ENCODE results near the gene ASB15.

Gene ASB15

DNA sequence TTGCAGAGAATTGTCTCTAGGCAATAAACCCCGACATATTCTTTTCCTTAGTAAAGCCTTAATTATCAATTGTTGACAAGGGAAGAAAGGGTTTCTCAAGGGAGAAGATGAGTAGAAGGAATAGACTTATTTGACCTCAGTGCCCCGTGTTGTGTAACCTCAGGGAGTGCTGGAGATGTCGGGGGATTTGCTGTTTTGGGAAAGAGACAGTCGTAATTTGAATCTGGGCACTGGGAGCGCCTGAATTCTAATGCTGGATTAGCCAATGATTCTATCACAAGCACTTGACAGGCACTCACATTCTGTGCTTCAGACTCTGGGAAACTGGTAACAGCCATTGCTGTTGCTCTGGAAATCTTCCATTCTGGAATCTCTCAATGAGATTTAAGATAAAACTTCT, 40.3 kb downstream of the ASB15 start:
- Mint-ChIP-seq H3K9me3 (no peaks in the 10 kb centered on the region), H3K4me1 (no peaks in the 10 kb centered on the region), H3K27ac (no peak overlapping the region), H3K36me3 (no peaks in the 10 kb centered on the region), H3K4me3 (no peak overlapping the region)
- DNase-seq (ENCODE audit: low spot score in 2 of 2) (no peak), ATAC-seq (no peak)

DNA sequence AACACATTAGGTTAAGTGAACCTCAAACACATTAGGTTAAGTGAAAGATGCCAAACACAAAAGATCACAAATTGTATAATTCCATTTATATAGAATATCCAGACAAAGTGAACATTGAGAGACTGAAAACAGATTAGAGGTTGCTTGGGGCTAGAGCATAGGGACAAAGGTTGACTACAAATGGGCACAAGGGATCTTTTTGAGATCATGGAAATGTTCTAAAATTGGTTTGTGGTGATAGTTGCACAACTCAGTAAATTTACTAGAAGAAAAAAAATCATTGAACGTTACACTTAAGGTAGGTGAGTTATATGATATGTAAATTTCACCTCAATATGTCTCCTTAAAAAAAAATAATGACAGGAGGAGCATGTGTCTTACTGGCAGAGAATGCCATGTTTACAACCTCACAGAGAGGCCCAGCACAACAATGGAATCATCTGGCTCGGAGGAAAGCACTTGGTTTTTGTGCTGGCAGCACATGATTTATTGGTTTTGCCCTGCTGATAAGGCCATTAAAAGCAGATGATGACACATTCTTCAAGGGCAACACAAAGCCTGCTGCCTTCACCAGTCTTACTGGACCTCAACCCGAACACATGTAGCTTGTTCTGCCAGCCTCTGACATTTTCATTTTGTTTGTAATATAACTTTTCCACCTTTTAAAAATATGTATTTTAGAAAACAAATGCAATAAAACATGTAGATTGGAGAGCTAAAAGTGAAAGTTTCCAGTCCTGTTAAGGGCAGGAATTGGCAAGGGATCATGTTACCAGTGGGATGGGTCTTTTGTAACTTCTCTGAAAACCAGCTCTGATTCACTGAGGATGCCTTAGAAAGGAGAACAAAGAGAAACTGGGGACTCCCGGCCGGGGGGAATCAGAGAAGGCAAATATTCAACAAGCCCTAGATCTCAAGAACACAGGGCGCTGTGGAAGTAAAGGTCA, 42.1 kb downstream of the ASB15 start:
- Mint-ChIP-seq H3K27ac (no peak overlapping the region), H3K36me3 (no peaks in the 10 kb centered on the region), H3K4me1 (no peaks in the 10 kb centered on the region), H3K9me3 (no peaks in the 10 kb centered on the region), H3K4me3 (no peak overlapping the region)
- DNase-seq (ENCODE audit: low spot score in 2 of 2) (no peak), ATAC-seq (no peak)

DNA sequence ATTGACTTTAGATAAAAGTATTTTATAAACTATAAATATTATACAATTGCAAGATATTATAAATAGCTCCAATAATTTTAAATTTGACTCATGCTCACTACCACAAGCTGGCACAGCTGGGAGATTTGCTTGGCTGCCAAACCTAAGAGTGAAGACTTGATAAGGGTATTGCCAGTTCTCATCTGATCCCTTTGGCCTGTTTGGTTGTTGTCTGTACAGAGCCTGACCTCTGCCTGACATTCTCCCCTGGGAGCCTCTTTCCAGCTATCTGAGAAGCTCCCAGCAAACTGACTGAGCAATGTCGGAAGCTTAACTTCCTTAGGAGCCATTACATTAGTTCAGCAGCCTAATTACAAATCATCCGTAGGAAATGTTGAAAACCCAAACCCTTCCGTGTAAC, 43.9 kb downstream of the ASB15 start:
- DNase-seq (ENCODE audit: low spot score in 2 of 2), result no peak
- no peaks in the 10 kb centered on the region for H3K9me3 Mint-ChIP-seq
- no peak for ATAC-seq
- H3K36me3 Mint-ChIP-seq, result no peaks in the 10 kb centered on the region
- no peak overlapping the region for H3K27ac Mint-ChIP-seq
- no peak overlapping the region for H3K4me3 Mint-ChIP-seq
- no peaks in the 10 kb centered on the region for H3K4me1 Mint-ChIP-seq

DNA sequence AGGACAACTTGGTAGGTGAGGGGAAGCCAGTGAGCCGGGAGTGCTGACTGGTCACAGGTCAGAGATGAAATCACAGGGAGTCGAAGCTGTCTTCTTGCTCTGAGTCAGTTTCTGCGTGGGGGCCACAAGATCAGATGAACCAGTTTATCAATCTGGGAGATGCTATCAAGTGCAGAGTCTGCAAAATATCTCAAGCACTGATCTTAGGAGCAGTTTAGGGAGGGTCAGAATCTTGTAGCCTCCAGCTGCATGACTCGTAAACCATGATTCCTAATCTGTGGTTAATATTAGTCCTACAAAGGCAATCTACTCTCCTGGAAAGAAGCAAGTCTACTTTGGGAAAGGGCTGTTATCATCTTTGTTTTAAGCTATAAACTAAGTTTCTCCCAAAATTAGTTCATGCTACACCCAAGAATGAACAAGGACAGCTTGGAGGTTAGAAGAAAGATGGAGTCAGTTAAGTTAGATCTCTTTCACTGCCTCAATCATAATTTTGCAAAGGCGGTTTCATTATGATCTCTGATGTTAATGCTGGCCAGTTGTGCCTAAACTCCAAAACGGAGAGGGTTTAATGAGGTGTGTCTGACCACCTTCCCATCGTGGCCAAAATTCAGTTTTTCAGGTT, 45.6 kb downstream of the ASB15 start:
- Mint-ChIP-seq H3K36me3 (no peaks in the 10 kb centered on the region), H3K4me3 (no peak overlapping the region), H3K9me3 (no peaks in the 10 kb centered on the region), H3K4me1 (no peaks in the 10 kb centered on the region), H3K27ac (no peak overlapping the region)
- no peak for ATAC-seq
- no peak for DNase-seq (ENCODE audit: low spot score in 2 of 2)

DNA sequence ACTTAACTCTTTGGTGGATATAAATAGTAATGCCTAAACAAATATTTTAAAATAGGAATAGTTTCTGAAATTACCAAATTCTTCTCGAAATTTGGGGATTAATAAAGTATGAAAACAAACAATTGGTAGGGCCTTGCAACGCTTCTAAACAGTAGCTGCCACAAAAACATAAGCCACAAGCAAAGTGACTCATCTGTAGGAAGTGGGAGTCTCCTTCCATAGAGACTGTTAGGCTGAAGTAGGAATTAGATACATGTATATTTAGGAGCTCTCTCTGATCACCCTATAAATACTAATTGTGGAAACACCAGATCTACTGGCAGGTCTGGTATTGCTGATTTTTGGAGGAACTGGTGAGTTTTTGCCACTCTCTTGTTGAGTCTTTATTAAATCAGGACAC, 48.3 kb downstream of the ASB15 start:
- DNase-seq (ENCODE audit: low spot score in 2 of 2) (no peak), ATAC-seq (no peak)
- no peak overlapping the region for H3K4me3 Mint-ChIP-seq
- no peaks in the 10 kb centered on the region for H3K9me3 Mint-ChIP-seq
- no peaks in the 10 kb centered on the region for H3K36me3 Mint-ChIP-seq
- H3K27ac Mint-ChIP-seq, result no peak overlapping the region
- no peaks in the 10 kb centered on the region for H3K4me1 Mint-ChIP-seq

DNA sequence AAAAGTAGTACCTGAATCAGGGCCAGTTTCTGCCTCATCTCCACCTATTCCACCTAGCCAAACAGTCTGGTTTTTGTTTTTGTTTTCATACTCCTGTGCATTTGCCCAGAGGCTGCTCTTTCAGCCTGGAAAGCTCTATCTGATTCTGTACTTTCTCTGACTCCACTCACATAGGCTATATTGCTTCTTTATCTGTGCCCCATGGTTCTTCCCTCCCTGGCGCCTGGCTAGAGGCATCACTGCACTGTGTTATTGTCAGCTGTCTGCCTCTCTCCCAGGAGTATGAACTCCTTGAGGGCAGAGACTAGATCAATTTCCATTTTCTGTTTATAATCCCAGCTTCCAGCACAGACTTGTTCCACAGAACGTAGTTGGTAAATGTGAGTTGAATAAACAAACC, 49.0 kb downstream of the ASB15 start:
- Mint-ChIP-seq H3K4me1 (no peaks in the 10 kb centered on the region), H3K36me3 (no peaks in the 10 kb centered on the region), H3K27ac (no peak overlapping the region), H3K9me3 (no peaks in the 10 kb centered on the region), H3K4me3 (no peak overlapping the region)
- DNase-seq (ENCODE audit: low spot score in 2 of 2), result no peak
- ATAC-seq, result no peak

DNA sequence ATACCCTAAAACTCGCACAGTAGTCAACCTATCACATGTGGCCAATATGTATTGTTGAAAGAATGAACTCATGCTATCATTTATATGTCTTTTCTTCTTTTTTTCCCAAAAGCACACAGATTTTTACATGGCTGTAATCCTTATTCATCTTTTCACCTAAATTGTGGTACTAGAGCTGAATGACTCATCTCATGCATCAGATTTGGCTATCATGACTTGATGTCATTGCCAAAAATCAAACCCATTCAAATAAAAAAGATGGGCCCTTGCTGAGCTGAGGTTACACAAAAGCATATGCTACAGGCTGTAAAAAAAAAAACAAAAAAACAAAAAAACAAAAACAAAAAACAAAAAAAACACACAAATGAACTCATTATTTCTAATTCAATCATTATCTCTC, 50.8 kb downstream of the ASB15 start:
- no peaks in the 10 kb centered on the region for H3K4me1 Mint-ChIP-seq
- no peak for ATAC-seq
- H3K27ac Mint-ChIP-seq, result no peak overlapping the region
- no peaks in the 10 kb centered on the region for H3K9me3 Mint-ChIP-seq
- DNase-seq (ENCODE audit: low spot score in 2 of 2), result no peak
- no peaks in the 10 kb centered on the region for H3K36me3 Mint-ChIP-seq
- no peak overlapping the region for H3K4me3 Mint-ChIP-seq

DNA sequence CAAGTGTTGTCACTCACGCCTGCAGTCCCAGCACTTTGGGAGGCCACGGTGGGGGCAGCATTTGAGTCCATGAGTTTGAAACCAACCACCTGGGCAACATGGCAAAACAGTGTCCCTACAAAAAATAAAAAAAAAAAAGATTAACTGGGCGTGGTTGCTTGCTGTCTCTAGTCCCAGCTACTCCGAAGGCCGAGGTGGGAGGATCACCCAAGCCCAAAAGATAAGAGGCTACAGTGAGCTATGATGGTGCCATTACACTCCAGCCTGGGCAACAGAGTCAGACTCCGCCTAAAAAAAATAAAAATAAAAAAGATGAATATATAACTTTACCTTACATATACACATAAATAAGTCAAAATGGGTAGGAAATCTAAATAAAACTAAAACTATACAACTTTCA, 51.5 kb downstream of the ASB15 start:
- DNase-seq (ENCODE audit: low spot score in 2 of 2), result no peak
- no peaks in the 10 kb centered on the region for H3K36me3 Mint-ChIP-seq
- no peaks in the 10 kb centered on the region for H3K4me1 Mint-ChIP-seq
- no peak for ATAC-seq
- H3K27ac Mint-ChIP-seq, result no peak overlapping the region
- H3K9me3 Mint-ChIP-seq, result no peaks in the 10 kb centered on the region
- no peak overlapping the region for H3K4me3 Mint-ChIP-seq

DNA sequence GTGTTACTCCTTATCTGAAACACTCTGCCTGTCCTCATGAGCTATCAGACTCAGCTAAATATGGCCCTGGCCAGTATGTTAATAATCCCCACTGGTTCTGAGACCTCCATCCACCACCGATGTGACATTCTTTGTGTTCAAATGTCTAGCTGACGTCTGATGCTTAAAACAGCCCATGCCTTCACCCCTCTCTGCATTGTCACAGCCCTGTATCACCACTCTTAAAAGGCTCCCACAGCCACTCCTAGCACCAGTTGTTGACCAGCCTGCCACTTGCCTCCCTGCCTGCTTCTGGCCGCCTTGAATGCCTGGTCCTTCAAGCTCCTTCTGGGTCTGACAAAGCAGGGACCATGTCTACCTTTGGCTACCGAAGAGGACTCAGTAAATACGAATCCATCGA, 54.0 kb downstream of the ASB15 start, which contains the start of gene LMOD2:
TSS of gene LMOD2 (plus strand) at position 253 of the 400 bp plus-strand sequence. CDS start at position 351, 98 bp downstream.
- Mint-ChIP-seq H3K4me3 (no peak within 1 kb of the TSS), H3K4me1 (no peaks in the 10 kb centered on the region), H3K27ac (no peak within 1 kb of the TSS), H3K36me3 (no peaks in the 10 kb centered on the region), H3K9me3 (no peaks in the 10 kb centered on the region)
- no peak for DNase-seq (ENCODE audit: low spot score in 2 of 2)
- ATAC-seq, result no peak

DNA sequence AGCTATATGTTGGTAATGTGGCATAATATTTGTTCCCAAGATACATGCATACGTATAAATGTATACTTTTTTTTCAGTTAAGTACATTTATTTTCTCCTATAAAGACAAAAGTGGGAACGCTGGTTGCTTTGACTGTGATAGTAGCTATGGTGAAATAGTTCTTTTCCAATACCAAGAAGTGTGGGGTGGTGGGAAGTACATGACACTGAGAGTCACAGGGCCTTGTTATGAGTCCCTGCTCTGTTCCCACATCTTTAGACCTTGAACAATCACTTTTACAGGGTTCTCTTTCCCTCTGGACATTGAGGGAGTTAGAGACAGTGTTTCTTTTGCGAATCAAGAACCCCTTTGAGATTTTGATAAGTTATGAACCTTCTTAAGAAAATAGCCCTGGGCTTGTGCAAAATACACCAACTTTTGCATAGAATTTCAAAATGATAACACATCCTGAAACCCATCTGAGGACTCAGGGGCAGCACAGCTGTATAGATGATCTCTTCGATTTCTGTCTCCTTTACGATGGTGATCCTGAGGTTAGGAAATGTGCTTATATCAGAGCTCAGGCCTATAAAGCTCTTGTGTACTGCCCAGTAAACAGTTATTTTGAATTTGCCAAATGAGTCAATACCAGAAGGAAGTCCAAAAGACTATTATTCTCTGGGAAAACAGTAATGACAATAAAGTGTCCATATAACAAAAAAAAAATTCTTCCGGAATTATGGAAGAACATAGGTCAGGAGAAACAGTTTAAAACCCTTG, 55.1 kb downstream of the ASB15 start:
- H3K4me1 Mint-ChIP-seq, result no peaks in the 10 kb centered on the region
- no peaks in the 10 kb centered on the region for H3K9me3 Mint-ChIP-seq
- no peaks in the 10 kb centered on the region for H3K36me3 Mint-ChIP-seq
- no peak overlapping the region for H3K27ac Mint-ChIP-seq
- H3K4me3 Mint-ChIP-seq, result no peak overlapping the region
- DNase-seq (ENCODE audit: low spot score in 2 of 2) (no peak), ATAC-seq (no peak)

DNA sequence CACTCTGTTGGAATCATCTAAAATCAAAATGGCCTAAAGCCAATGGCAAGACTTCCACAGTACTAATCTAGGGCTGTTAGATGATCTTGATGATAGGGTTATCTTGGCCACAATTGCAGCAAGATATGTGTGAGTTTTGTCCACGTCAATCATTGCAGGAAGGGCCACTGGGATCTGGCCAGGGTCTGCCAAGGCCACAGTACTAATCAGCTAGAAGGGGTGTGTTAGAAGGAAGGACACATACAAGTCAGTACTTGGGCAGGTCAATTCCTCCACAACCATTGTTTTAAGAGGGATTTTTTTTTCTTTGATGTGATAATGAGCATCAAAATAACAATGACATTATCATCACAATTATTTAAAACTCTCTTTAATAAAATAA, 55.7 kb downstream of the ASB15 start:
- Mint-ChIP-seq H3K4me1 (no peaks in the 10 kb centered on the region), H3K36me3 (no peaks in the 10 kb centered on the region), H3K9me3 (no peaks in the 10 kb centered on the region), H3K4me3 (no peak overlapping the region), H3K27ac (no peak overlapping the region)
- DNase-seq (ENCODE audit: low spot score in 2 of 2) (no peak), ATAC-seq (no peak)

DNA sequence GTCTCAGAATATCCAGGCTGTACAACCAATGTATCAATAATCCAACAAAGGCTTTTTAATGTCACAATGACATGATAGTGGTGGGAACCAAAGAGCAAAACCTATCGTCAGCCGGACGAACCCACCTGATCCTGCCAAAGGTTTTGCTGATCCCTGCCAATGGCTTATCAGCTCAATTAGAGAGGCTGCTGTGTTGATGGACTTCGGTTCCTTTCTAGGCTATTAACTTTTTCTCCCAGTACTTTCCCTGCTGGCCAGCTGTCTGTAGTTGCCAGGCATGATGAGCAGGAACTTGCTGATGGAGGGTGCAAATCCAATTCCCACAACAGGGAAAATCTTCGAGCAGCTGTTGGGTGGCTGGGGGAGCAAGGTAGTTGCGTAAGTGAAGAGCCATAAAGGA, 56.4 kb downstream of the ASB15 start:
- H3K36me3 Mint-ChIP-seq, result no peaks in the 10 kb centered on the region

DNA sequence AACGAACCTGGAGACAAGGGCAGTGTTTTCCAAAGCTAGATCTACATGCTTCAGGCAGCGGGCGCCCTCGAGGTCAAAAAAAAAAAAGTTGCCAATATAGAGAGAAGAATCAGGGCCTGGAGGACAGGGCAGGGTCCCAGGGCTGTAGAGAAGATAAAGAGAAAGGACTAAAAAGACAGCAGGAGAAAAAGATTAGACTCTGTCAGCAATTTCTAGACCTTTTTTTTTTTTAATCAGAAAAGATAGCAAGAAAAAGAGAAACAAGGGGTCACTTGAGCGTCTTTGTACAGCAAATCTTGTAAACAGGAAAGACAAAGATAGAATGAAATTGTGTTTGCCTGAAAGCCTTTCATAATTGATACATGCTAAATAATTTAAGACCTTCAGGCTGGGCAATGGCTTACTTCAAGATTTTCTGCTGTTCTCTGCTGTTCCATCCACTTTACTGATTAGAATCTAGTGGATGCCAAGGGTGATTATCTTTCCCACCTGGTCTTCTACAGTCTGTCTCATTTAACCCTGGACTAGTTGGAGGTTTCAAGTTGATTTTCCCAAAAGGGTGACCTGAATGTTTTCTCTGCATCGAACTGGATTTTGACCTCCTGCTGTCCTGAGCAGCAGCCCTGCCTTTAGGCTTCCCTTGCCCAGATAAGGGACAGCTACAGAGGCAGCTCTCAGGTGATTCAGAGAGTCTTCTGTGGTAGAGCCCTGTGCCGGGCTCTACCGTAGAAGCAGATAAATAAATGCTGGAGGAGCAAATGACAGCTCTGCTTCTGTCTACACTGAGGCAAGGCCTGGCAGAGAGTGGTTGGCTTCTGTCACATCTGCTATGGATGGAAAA, 59.1 kb downstream of the ASB15 start:
- ATAC-seq (no peak), DNase-seq (ENCODE audit: low spot score in 2 of 2) (no peak)
- H3K4me3 Mint-ChIP-seq, result no peak overlapping the region
- H3K4me1 Mint-ChIP-seq, result no peaks in the 10 kb centered on the region
- H3K36me3 Mint-ChIP-seq, result no peaks in the 10 kb centered on the region
- H3K9me3 Mint-ChIP-seq, result no peaks in the 10 kb centered on the region
- H3K27ac Mint-ChIP-seq, result no peak overlapping the region

More for the DNA sequence above, 56.4 kb downstream of the ASB15 start:
- Mint-ChIP-seq H3K4me1 (no peaks in the 10 kb centered on the region), H3K27ac (no peak overlapping the region), H3K9me3 (no peaks in the 10 kb centered on the region), H3K4me3 (no peak overlapping the region)
- ATAC-seq, result no peak
- DNase-seq (ENCODE audit: low spot score in 2 of 2), result no peak

DNA sequence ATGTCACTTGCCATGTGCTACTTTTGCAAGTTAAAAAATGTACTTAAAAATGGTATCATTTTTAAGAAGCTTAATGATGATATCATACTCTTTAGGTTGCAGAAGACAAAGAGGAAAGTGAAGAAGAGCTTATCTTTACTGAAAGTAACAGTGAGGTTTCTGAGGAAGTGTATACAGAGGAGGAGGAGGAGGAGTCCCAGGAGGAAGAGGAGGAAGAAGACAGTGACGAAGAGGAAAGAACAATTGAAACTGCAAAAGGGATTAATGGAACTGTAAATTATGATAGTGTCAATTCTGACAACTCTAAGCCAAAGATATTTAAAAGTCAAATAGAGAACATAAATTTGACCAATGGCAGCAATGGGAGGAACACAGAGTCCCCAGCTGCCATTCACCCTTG, 60.1 kb downstream of the ASB15 start:
- no peak overlapping the region for H3K4me3 Mint-ChIP-seq
- no peak for DNase-seq (ENCODE audit: low spot score in 2 of 2)
- no peak for ATAC-seq

DNA sequence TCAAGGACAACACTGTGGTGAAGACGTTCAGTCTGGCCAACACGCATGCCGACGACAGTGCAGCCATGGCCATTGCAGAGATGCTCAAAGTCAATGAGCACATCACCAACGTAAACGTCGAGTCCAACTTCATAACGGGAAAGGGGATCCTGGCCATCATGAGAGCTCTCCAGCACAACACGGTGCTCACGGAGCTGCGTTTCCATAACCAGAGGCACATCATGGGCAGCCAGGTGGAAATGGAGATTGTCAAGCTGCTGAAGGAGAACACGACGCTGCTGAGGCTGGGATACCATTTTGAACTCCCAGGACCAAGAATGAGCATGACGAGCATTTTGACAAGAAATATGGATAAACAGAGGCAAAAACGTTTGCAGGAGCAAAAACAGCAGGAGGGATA, 60.7 kb downstream of the ASB15 start:
- H3K9me3 Mint-ChIP-seq, result no peaks in the 10 kb centered on the region
- no peak for DNase-seq (ENCODE audit: low spot score in 2 of 2)
- H3K4me1 Mint-ChIP-seq, result no peaks in the 10 kb centered on the region
- H3K27ac Mint-ChIP-seq, result no peak overlapping the region
- H3K36me3 Mint-ChIP-seq, result no peaks in the 10 kb centered on the region
- no peak for ATAC-seq
- no peak overlapping the region for H3K4me3 Mint-ChIP-seq

More for the DNA sequence above, 60.1 kb downstream of the ASB15 start:
- H3K36me3 Mint-ChIP-seq, result no peaks in the 10 kb centered on the region
- no peaks in the 10 kb centered on the region for H3K9me3 Mint-ChIP-seq
- H3K4me1 Mint-ChIP-seq, result no peaks in the 10 kb centered on the region
- H3K27ac Mint-ChIP-seq, result no peak overlapping the region
